Fibroblast of pulmonary artery (primary cell): ENCODE results near the gene TRIM8.
"Not testable (repeated sequence)": the region's sequence is repeated elsewhere in the genome, so short reads cannot be mapped to it uniquely, and the experiment has no call there.

Experiments
- DNase-seq: peaks from one replicate; pipeline ENCODE4 v3.0.0-alpha.2; 2010; ENCODE audit warnings: low read depth
- H3K4me3 ChIP-seq: replicated peaks from 2 replicates; pipeline ENCODE4 v1.5.1; 2011; ENCODE audit warnings: low read depth, mild to moderate bottlenecking, control low read depth, low read length, moderate library complexity
- TF ChIP-seq, protein P1 (sequence below): IDR thresholded peaks from 2 replicates; pipeline ENCODE4 v1.5.1; 2011; ENCODE audit warnings: mild to moderate bottlenecking, control low read depth, low read length, inconsistent platforms; ENCODE audit errors: missing control alignments

The TRIM8 gene

DNA sequence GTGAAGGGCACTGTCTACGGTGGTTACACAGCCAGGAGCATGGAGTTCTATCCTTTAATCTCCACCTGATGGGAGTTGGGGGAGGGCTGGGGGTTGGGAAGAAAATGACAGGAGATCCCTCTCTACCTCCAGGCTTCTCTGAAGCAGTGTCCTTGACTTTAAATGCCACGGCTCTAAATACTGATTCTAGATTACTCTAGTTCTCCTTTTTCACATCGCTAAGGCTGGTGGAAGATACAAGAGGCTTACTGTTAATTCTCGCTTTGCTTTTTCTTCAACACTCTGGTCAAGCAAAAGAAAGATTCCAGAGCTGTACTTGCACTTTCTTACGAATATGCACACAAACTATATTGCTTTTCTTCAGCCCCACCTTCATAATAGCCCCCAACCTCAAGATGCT lies 39.5 kb downstream of the TRIM8 start:
- TF ChIP-seq, protein P1, sequence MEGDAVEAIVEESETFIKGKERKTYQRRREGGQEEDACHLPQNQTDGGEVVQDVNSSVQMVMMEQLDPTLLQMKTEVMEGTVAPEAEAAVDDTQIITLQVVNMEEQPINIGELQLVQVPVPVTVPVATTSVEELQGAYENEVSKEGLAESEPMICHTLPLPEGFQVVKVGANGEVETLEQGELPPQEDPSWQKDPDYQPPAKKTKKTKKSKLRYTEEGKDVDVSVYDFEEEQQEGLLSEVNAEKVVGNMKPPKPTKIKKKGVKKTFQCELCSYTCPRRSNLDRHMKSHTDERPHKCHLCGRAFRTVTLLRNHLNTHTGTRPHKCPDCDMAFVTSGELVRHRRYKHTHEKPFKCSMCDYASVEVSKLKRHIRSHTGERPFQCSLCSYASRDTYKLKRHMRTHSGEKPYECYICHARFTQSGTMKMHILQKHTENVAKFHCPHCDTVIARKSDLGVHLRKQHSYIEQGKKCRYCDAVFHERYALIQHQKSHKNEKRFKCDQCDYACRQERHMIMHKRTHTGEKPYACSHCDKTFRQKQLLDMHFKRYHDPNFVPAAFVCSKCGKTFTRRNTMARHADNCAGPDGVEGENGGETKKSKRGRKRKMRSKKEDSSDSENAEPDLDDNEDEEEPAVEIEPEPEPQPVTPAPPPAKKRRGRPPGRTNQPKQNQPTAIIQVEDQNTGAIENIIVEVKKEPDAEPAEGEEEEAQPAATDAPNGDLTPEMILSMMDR, result no peak
- no peak overlapping the region for H3K4me3 ChIP-seq
- no peak for DNase-seq

DNA sequence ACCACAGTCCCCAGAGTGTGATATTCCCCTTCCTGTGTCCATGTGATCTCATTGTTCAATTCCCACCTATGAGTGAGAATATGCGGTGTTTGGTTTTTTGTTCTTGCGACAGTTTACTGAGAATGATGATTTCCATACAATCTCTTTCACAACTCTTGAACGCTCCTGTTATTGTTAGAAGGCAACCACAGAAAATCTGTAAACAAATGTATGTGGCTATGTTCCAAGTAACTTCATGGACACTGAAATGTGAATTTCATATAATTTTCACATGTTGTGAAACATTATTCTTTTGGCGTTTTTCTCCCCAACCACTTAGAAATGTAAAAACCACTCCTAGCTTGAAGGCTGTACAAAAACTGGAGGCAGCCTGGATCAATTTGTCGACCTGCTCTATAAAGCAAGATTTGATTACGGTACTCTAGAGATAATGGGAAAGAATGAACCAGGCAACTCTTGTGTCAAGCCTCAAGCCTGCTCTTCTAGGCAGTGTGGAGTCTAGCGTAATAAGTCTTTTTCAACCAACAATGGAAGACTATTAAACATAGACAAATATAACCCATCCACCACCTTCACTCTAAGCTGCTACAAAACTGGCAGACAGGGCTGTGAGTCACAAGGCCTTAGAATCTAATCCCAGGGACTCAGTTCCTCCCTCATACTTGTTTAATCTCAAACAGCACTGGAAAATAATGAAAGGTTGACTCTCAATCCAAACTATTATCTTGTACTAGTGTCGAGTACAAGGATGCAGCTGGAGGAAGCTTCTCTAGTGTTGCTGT lies 47.2 kb downstream of the TRIM8 start:
- TF ChIP-seq, protein P1, result no peak
- H3K4me3 ChIP-seq, result no peak overlapping the region
- peak; percentile 85 for DNase-seq

DNA sequence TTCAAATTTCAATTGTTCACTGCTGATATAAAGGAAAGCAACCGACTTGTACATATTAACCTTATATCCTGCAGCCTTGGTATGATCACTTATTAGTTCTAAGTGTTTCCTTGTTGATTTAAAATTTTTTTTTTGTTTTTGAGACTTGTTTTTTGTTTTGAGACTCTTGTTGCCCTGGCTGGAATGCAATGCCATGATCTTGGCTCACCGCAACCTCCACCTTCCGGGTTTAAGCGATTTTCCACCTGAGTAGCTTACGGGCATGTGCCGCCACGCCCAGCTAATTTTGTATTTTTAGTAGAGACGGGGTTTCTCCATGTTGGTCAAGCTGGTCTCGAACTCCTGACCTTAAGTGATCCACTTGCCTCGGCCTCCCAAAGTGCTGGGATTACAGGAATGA lies 51.1 kb downstream of the TRIM8 start:
- not testable (repeated sequence) for H3K4me3 ChIP-seq, DNase-seq

DNA sequence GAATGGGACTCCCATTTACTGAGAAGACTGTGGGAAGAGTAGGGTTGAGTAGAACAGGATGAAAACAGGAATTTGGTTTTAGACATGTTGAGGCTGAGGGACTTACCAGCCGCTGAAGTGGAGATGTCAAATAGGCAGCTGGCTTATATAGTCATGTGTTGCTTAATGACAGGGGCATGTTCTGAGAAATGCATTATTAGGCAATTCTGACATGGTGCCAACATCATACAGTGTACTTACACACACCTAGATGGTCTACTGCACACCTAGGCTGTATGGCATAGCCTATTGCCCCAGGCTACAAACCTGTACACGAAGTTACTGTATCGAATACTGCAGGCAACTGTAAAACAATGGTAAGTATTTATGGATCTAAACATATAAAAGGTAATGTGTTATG lies 52.5 kb downstream of the TRIM8 start:
- DNase-seq, result no peak
- TF ChIP-seq, protein P1, result no peak
- no peak overlapping the region for H3K4me3 ChIP-seq

DNA sequence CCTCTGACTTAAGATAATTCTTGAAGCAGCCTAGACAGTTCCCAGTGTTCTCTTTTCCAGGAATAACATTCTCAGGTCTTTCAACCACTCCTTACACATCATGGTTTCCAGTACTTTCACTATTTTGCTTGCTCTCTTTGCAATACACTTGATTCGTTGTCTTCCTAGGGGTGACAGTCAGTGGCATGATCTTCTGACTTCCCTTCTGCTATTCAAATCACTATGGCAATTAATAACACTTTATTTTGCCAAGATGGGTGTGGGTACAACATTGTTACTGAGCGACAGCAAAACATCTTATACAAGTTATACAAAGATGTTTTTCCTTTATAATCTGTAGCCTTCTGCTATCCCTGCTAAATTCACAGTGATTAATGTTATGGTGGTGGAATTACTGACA lies 54.6 kb downstream of the TRIM8 start:
- no peak for DNase-seq
- TF ChIP-seq, protein P1, result no peak
- H3K4me3 ChIP-seq, result no peak overlapping the region

DNA sequence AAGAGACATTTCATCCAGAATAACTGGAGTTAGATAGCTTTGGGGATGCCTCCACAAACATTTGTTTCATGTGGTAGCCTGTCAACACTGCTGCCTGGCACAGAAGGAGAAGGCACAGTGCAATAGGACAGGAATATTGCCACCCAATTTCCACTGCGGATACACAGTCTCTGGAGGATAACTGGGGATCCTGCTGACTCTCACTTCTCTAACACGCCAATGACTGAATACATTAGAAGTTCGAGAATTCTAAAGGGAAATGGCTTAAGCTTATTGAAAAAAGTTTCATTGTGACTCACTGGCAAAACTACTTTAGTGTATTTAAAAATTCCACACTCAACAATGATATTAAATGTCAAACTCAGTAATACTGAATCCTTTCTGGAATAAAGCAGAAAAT lies 57.0 kb downstream of the TRIM8 start:
- TF ChIP-seq, protein P1, result no peak
- no peak for DNase-seq
- no peak overlapping the region for H3K4me3 ChIP-seq

DNA sequence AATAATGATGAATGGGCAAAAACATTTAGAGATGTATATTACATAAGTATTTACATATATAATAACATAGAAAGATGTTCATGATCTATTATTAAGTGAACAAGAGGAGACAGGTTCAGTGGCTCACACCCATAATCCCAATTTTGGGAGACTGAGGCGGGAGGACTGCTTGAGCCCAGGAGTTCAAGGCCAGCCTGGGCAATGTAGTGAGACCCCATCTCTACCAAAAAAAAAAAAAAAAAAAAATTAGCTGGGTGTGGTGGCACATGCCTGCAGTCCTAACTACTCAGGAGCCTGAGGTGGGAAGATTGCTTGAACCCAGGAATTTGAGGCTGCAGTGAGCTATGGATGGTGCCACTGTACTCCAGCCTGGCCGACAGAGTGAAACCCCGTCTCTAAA lies 57.5 kb downstream of the TRIM8 start:
- TF ChIP-seq, protein P1, result no peak
- no peak overlapping the region for H3K4me3 ChIP-seq
- DNase-seq, result no peak
